ENCODE measurements around the gene COL27A1. TPM values are rescaled to one million over a fixed set of nuclear protein-coding genes. Genes with fewer than 3 reads are reported as not detected.
"Not testable (repeated sequence)": the region's sequence is repeated elsewhere in the genome, so short reads cannot be mapped to it uniquely, and the experiment has no call there.

The COL27A1 gene
- total and polyA plus RNA-seq, 8 donors: 9.7 to 109 (median 19.6) TPM

DNA sequence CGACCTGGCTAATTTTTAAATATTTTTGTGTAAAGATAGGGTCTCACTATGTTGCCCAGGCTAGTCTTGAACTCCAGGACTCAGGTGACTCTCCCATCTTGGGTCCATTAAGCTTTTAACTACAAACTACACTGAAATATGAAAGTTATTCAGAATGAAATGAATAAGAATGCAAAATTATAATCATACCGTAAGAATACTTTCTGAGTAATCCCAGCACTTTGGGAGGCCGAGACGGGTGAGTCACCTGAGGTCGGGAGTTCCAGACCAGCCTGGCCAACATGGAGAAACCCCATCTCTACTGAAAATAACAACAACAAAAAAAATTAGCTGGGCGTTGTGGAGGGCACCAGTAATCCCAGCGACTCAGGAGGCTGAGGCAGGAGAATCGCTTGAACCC, 166.4 kb downstream of the COL27A1 start:
- H3K36me3 ChIP-seq: no peaks in the 10 kb centered on the region
- H3K27me3 ChIP-seq: no peaks in the 10 kb centered on the region
- ATAC-seq (no peak), FAIRE-seq (no peak), DNase-seq (no peak)
- intact Hi-C loops (cut with DNase I): no loop called here
- TF ChIP-seq, protein P1, sequence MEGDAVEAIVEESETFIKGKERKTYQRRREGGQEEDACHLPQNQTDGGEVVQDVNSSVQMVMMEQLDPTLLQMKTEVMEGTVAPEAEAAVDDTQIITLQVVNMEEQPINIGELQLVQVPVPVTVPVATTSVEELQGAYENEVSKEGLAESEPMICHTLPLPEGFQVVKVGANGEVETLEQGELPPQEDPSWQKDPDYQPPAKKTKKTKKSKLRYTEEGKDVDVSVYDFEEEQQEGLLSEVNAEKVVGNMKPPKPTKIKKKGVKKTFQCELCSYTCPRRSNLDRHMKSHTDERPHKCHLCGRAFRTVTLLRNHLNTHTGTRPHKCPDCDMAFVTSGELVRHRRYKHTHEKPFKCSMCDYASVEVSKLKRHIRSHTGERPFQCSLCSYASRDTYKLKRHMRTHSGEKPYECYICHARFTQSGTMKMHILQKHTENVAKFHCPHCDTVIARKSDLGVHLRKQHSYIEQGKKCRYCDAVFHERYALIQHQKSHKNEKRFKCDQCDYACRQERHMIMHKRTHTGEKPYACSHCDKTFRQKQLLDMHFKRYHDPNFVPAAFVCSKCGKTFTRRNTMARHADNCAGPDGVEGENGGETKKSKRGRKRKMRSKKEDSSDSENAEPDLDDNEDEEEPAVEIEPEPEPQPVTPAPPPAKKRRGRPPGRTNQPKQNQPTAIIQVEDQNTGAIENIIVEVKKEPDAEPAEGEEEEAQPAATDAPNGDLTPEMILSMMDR (IDR thresholded peaks at IDR 0.05): no peak
- 80 to 85% methylated on average over 8 of the region's 8 CpGs for WGBS, 2 donors
- H3K4me3 ChIP-seq: no peak overlapping the region
- H3K4me1 ChIP-seq: no peaks in the 10 kb centered on the region
- H3K9me3 ChIP-seq: no peaks in the 10 kb centered on the region
- no peak overlapping the region for H3K27ac ChIP-seq

DNA sequence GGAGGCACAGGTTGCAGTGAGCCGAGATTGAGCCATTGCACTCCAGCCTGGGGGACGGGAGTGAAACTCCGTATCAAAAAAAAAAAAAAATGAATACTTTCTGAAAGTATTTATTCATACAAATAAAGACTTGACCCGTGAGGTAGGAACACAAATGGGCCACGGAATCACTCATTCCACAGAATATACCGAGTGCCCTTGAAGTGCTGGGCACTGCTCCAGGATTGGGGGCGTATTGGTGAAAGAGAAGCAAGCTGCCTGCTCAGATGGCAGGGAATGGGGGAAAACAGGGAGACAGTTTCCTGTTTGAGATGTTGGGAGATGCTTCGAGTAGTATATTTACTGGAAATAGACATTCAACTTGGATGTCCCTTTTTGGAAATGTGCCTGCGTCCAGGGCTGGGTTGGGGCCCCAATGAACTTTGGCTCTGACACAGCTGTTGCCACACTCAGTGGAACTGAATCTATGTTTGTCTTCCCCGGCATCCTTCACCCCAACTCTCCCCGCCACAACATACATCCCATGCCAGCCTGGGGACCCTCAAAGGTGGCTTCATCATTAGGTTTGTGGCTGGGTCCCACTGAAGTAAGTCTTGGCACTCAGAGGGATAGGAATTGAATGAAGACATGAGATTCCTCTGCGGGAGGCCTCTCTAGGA, 167.0 kb downstream of the COL27A1 start:
- DNase-seq; FAIRE-seq; H3K27ac ChIP-seq; H3K4me3 ChIP-seq; H3K36me3 ChIP-seq; H3K9me3 ChIP-seq; intact Hi-C loops (cut with DNase I); H3K4me1 ChIP-seq; H3K27me3 ChIP-seq; ATAC-seq: not testable (repeated sequence)
- WGBS, 2 donors: 46 to 48% methylated on average over 10 to 12 of the region's 12 CpGs

DNA sequence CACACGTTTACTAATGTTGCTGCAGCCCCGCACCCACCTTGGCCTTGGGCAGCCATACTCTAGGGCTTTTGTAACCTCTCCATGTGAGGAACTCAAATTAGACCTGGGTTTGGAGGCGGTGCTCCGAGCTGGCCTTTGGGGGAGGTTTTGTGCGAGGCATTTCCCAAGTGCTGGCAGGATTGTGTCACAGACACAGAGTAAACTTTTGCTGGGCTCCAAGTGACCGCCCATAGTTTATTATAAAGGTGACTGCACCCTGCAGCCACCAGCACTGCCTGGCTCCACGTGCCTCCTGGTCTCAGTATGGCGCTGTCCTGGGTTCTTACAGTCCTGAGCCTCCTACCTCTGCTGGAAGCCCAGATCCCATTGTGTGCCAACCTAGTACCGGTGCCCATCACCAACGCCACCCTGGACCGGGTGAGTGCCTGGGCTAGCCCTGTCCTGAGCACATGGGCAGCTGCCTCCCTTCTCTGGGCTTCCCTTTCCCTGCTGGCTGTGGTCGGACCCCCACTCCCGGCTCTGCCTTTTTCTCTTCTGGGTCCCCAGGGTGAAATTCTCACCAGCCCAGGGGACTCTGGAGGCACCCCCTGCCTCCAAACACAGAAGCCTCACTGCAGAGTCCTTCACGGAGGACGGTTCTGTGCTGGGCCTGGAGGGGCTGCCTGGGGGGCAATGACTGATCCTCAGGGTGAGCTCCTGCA, 167.6 kb downstream of the COL27A1 start, which contains the start of gene ORM1:
Gene ORM1 (plus strand): TSS at position 268 of the 701 bp plus-strand sequence. CDS start 36 bp downstream, at position 304.
- ATAC-seq: peak in 3 of 4 donors; percentile 51 to 68 (median 65)
- H3K27ac ChIP-seq; H3K4me1 ChIP-seq; DNase-seq; H3K27me3 ChIP-seq; FAIRE-seq; H3K36me3 ChIP-seq; H3K9me3 ChIP-seq; intact Hi-C loops (cut with DNase I); H3K4me3 ChIP-seq: not testable (repeated sequence)
- 56 to 58% methylated on average over 2 to 4 of the region's 15 CpGs for WGBS, 2 donors

DNA sequence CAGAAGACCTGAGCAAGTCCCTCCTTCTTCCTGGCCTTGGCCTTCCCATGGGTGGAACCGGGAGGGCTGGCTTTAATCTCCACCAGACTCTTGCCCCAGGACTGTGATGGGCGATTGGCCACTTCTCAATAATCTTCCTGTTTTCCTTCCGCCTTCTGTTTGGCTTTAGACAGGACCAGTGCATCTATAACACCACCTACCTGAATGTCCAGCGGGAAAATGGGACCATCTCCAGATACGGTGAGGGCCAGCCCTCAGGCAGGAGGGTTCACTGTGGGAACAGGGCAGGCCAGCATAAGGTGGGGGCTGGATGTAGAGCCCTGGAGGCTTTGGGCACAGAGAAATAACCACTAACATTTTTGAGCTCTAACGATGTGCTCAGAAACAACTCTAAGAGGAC, 168.5 kb downstream of the COL27A1 start:
- intact Hi-C loops (cut with DNase I); ATAC-seq; H3K27ac ChIP-seq; H3K9me3 ChIP-seq; DNase-seq; H3K27me3 ChIP-seq; H3K36me3 ChIP-seq; FAIRE-seq; H3K4me3 ChIP-seq; H3K4me1 ChIP-seq: not testable (repeated sequence)
- WGBS, 2 donors: 73 to 75% methylated on average over 6 of the region's 6 CpGs

DNA sequence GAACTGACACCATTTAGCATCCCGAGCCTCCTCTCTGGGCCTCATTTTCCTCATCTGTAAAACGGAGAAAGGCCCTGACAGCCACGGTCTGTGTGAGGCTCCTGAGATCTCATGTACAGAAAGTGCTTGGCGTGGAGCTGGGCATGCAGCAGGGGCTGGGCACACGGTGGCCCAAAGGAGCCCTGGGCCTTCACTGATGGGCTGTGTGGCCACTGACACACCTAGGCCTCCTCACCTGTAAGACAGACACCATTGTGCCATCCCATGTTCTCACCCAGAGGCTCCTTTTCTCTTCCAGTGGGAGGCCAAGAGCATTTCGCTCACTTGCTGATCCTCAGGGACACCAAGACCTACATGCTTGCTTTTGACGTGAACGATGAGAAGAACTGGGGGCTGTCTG, 169.2 kb downstream of the COL27A1 start:
- ATAC-seq (no peak), DNase-seq (no peak), FAIRE-seq (no peak)
- Histone ChIP-seq H3K4me3 (no peak overlapping the region), H3K27me3 (no peaks in the 10 kb centered on the region), H3K36me3 (no peaks in the 10 kb centered on the region), H3K27ac (no peak overlapping the region), H3K9me3 (no peaks in the 10 kb centered on the region), H3K4me1 (no peaks in the 10 kb centered on the region)
- 80 to 81% methylated on average over 8 of the region's 8 CpGs for WGBS, 2 donors
- TF ChIP-seq, protein P1 (IDR thresholded peaks at IDR 0.05): no peak
- intact Hi-C loops (cut with DNase I): no loop called here

DNA sequence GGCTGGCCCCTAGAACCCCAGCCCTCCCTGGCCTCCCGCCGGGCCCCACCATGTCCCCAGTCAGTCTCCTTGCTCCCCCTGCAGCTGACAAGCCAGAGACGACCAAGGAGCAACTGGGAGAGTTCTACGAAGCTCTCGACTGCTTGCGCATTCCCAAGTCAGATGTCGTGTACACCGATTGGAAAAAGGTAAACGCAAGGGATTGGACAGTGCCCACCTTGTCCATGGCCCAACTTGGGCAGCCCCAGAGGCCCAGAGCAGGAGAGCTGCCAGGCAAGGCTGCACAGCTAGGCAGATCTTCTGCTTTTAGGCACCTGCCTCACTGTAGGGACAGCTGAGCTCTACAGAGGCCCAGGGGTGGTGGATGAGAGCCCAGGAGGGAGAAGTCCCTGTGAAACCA, 169.6 kb downstream of the COL27A1 start:
- H3K36me3 ChIP-seq; H3K4me1 ChIP-seq; DNase-seq; H3K9me3 ChIP-seq; FAIRE-seq; H3K4me3 ChIP-seq; intact Hi-C loops (cut with DNase I); H3K27me3 ChIP-seq; H3K27ac ChIP-seq; ATAC-seq: not testable (repeated sequence)
- WGBS, 2 donors: 79 to 85% methylated on average over 7 of the region's 9 CpGs

DNA sequence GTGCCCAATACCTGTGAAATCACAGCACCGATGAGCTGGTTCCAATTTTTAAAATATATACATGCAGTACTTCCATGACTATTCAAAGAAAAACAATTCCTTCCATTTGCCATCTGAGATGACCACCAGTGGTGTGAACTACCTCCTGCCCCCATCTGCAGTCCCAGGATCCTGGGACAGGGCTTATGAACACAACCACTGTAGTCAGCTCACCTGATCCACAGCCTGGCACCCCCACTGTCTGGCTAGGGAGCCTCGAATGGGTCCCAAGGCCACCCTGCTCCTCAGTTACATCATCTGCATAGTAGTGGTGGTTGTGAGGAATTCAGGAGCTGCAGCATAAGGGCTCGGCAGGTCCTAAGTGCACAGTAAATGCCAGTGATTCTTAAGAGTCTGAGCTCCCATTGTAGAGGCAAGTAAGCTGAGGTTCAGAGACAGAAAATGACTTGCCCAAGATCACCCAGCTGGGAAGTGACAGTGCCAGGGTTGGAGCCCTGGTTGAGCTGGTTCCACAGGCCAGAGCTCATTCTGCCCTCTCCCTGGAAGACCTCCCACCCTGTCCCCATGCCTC, 170.4 kb downstream of the COL27A1 start:
- H3K4me3 ChIP-seq; H3K27me3 ChIP-seq; H3K36me3 ChIP-seq; H3K4me1 ChIP-seq; intact Hi-C loops (cut with DNase I); FAIRE-seq; H3K27ac ChIP-seq; ATAC-seq; H3K9me3 ChIP-seq: not testable (repeated sequence)
- peak in 1 of 6 donors; percentile 20 for DNase-seq
- 60 to 69% methylated on average over 3 of the region's 3 CpGs for WGBS, 2 donors
